Keratinocyte (primary cell): ENCODE results near the gene ZBTB7B. TPM values are rescaled to one million over a fixed set of nuclear protein-coding genes. Genes with fewer than 3 reads are reported as not detected.

Source experiments
- DNase-seq: peaks from one replicate; pipeline ENCODE4 v3.0.0-alpha.2; 2011; ENCODE audit warnings: low read depth, missing footprints, low spot score
- FAIRE-seq: peaks from 2 replicates; lab custom pipeline; 2011; peaks lifted over from hg19 to GRCh38; lab: Jason Lieb, UNC
- H2AFZ ChIP-seq: 2 replicates; pipeline ENCODE4 v1.6.0; 2012; ENCODE audit warnings: low read length, control low read depth, inconsistent platforms; ENCODE audit not compliant: control insufficient read depth
- H3K27ac ChIP-seq: 2 replicates; pipeline ENCODE4 v1.5.1; 2011; ENCODE audit warnings: low read length; ENCODE audit not compliant: control insufficient read depth, insufficient read depth
- H3K27me3 ChIP-seq: 3 replicates; pipeline ENCODE4 v1.6.0; 2011; ENCODE audit warnings: low read length; ENCODE audit not compliant: control insufficient read depth, insufficient read depth; ENCODE audit errors: extremely low read depth
- H3K36me3 ChIP-seq, 2 experiments: 2 replicates in 1 of 2; 3 replicates in 1 of 2; pipeline ENCODE4 v1.5.1; 2011; ENCODE audit warnings: low read length in 2 of 2, mild to moderate bottlenecking in 1 of 2; ENCODE audit not compliant: control insufficient read depth in 2 of 2, insufficient read depth in 2 of 2; ENCODE audit errors: extremely low read depth in 1 of 2
- H3K4me1 ChIP-seq: 3 replicates; pipeline ENCODE4 v1.5.1; 2011; ENCODE audit warnings: low read length; ENCODE audit not compliant: control insufficient read depth, insufficient read depth; ENCODE audit errors: extremely low read depth
- H3K4me2 ChIP-seq: 3 replicates; pipeline ENCODE4 v1.6.0; 2011; ENCODE audit warnings: low read depth, low read length; ENCODE audit not compliant: control insufficient read depth, insufficient read depth; ENCODE audit errors: extremely low read depth
- H3K4me3 ChIP-seq, 3 experiments: fragments of 200-600 bp in 1 of 3; sonication (generic) in 1 of 3; 2 replicates in 2 of 3; 3 replicates in 1 of 3; pipeline ENCODE4 v1.5.1; 2011 to 2016; ENCODE audit warnings: low read length in 3 of 3, mild to moderate bottlenecking in 3 of 3, control low read depth in 2 of 3, inconsistent platforms in 1 of 3, low read depth in 1 of 3, mixed read lengths in 1 of 3, mixed run types in 1 of 3, moderate library complexity in 1 of 3; ENCODE audit not compliant: control insufficient read depth in 2 of 3, insufficient read depth in 2 of 3; ENCODE audit errors: extremely low read depth in 1 of 3
- H3K79me2 ChIP-seq: 2 replicates; pipeline ENCODE4 v1.6.0; 2012; ENCODE audit warnings: low read length; ENCODE audit not compliant: control insufficient read depth, insufficient read depth
- H3K9ac ChIP-seq: 3 replicates; pipeline ENCODE4 v1.6.0; 2011; ENCODE audit warnings: low read length; ENCODE audit not compliant: control insufficient read depth, insufficient read depth; ENCODE audit errors: extremely low read depth
- H3K9me1 ChIP-seq: 3 replicates; pipeline ENCODE4 v1.6.0; 2011; ENCODE audit warnings: low read length; ENCODE audit not compliant: control insufficient read depth, insufficient read depth; ENCODE audit errors: extremely low read depth
- H3K9me3 ChIP-seq: 2 replicates; pipeline ENCODE4 v1.5.1; 2012; ENCODE audit warnings: low read depth, low read length; ENCODE audit not compliant: control insufficient read depth
- H4K20me1 ChIP-seq: 3 replicates; pipeline ENCODE4 v1.6.0; 2011; ENCODE audit warnings: low read length; ENCODE audit not compliant: control insufficient read depth, insufficient read depth; ENCODE audit errors: extremely low read depth
- EZH2 ChIP-seq: IDR thresholded peaks from one replicate; pipeline ENCODE4 v1.6.1; 2012; ENCODE audit warnings: inconsistent platforms, mild to moderate bottlenecking, low read length, moderate library complexity
- dilution Hi-C: fragments of 300-500 bp; cut with MboI; formaldehyde crosslinking; loops from one replicate; pipeline ENCODE4 v1.7.0; 2020; ENCODE audit warnings: low sequenced_read_pairs; ENCODE audit not compliant: extremely low pct_ligation_motif_present
- polyA plus RNA-seq, 5 experiments: library from polyadenylated mRNA; depleted of rRNA in 3 of 5; stranded (reverse) in 3 of 5; stranded (forward) in 1 of 5; unstranded in 1 of 5; fragments of >200 nt; gene quantifications; 1 replicate in 1 of 5; 2 replicates in 3 of 5; 3 replicates in 1 of 5; pipeline versions ENCODE4 v1.2.1 to v1.2.3, GENCODE V29; 2011 to 2012; ENCODE audit warnings: missing spikeins in 2 of 5, low read depth in 1 of 5, low replicate concordance in 1 of 5
- TF ChIP-seq, protein P1 (sequence below), 3 experiments: IDR thresholded peaks in 1 of 3; conservative IDR thresholded peaks in 1 of 3; optimal IDR thresholded peaks in 1 of 3; 2 replicates in 2 of 3; 3 replicates in 1 of 3; pipeline versions ENCODE3 to v1.5.1; 2011; ENCODE audit warnings: low read length in 3 of 3, mild to moderate bottlenecking in 3 of 3, moderate library complexity in 2 of 3, control low read depth in 1 of 3, inconsistent platforms in 1 of 3; ENCODE audit not compliant: insufficient read depth in 2 of 3; ENCODE audit errors: extremely low read depth in 1 of 3

The ZBTB7B gene
- polyA plus RNA-seq, 1 donor (not counting 4 experiments of a cell fraction or from before 2014, with no cell fraction given), result 20.9 TPM

DNA sequence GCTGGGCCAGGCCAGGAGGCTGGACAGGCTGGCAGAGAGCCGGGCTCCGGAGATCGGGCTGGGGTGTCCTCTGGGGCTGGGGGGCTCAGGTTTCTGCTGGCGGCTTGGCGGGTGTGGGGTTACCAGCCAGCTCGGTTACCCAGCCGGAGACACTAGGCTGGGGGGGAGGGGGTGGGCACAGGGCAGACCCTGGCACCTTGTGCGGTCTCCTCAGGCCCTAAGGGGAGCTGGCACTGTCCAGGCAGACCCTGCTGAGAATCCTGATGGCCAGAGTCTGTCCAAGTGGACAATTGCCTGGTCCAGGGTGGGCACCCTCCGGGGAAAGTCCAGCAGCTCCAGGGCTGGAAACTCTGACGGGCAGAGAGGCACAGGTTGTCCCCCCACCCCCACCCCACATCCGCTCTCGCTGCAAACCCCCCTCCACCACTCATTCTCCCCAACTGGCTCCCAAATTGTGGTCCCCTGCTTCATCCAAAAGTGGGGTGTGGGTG lies 6.7 kb downstream of the ZBTB7B start:
- no peaks in the 10 kb centered on the region for H3K27me3 ChIP-seq
- peak overlapping the region; percentile 66 for H3K4me2 ChIP-seq
- dilution Hi-C loops, result no loop called here
- TF ChIP-seq, protein P1, sequence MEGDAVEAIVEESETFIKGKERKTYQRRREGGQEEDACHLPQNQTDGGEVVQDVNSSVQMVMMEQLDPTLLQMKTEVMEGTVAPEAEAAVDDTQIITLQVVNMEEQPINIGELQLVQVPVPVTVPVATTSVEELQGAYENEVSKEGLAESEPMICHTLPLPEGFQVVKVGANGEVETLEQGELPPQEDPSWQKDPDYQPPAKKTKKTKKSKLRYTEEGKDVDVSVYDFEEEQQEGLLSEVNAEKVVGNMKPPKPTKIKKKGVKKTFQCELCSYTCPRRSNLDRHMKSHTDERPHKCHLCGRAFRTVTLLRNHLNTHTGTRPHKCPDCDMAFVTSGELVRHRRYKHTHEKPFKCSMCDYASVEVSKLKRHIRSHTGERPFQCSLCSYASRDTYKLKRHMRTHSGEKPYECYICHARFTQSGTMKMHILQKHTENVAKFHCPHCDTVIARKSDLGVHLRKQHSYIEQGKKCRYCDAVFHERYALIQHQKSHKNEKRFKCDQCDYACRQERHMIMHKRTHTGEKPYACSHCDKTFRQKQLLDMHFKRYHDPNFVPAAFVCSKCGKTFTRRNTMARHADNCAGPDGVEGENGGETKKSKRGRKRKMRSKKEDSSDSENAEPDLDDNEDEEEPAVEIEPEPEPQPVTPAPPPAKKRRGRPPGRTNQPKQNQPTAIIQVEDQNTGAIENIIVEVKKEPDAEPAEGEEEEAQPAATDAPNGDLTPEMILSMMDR (optimal IDR thresholded peaks at IDR 0.05 in 1 of 3, IDR thresholded peaks at IDR 0.05 in 1 of 3, conservative IDR thresholded peaks at IDR 0.05 in 1 of 3; ENCODE audit: extremely low read depth in 1 of 3, insufficient read depth in 2 of 3, low read length in 3 of 3), result no peak
- TF ChIP-seq EZH2, result no peak
- DNase-seq (no peak), FAIRE-seq (no peak)
- peaks cover 70% of the 10 kb centered on the region for H3K79me2 ChIP-seq
- peaks cover 10 to 42% of the 10 kb centered on the region in 2 experiments for H3K36me3 ChIP-seq
- no peak overlapping the region for H3K27ac ChIP-seq
- no peaks in the 10 kb centered on the region for H3K9me1 ChIP-seq
- H3K9me3 ChIP-seq, result no peaks in the 10 kb centered on the region
- H4K20me1 ChIP-seq, result peaks cover 6% of the 10 kb centered on the region
- H2AFZ ChIP-seq, result no peak overlapping the region
- H3K9ac ChIP-seq, result no peak overlapping the region
- H3K4me3 ChIP-seq, result peak overlapping the region in 2 of 3 experiments; percentile 37 to 38
- H3K4me1 ChIP-seq, result peaks cover 87% of the 10 kb centered on the region

DNA sequence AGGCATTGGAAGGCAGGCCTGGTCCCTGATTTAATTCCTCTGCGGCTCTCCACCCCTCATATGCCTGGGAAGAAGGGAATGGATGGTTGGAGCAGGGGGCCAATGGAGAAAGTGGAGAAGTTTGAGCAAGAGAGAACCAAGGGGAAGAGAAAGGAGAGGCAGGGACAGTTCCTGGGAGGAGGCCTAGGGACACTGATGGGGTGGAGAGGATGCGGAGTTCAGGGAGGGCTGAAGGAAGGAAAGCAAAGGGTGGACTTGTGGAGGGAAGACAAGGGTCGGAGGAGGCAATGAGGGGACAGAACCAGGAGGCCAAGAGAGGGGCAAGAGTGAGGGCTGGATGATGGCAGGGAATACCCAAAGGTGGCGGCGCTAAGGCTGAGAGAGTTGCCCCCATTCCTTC lies 7.1 kb downstream of the ZBTB7B start:
- peaks cover 14 to 47% of the 10 kb centered on the region in 2 experiments for H3K36me3 ChIP-seq
- H4K20me1 ChIP-seq, result peaks cover 6% of the 10 kb centered on the region
- TF ChIP-seq, protein P1 (optimal IDR thresholded peaks at IDR 0.05 in 1 of 3, IDR thresholded peaks at IDR 0.05 in 1 of 3, conservative IDR thresholded peaks at IDR 0.05 in 1 of 3; ENCODE audit: extremely low read depth in 1 of 3, insufficient read depth in 2 of 3, low read length in 3 of 3), result no peak
- TF ChIP-seq EZH2, result no peak
- H3K79me2 ChIP-seq, result peaks cover 65% of the 10 kb centered on the region
- peak overlapping the region; percentile 45 for H3K4me2 ChIP-seq
- DNase-seq, result no peak
- H3K9me3 ChIP-seq, result no peaks in the 10 kb centered on the region
- H3K9me1 ChIP-seq, result no peaks in the 10 kb centered on the region
- peak overlapping the region; percentile 9 for H3K9ac ChIP-seq
- peak; percentile 17 for FAIRE-seq
- H2AFZ ChIP-seq, result no peak overlapping the region
- H3K27me3 ChIP-seq, result no peaks in the 10 kb centered on the region
- H3K4me1 ChIP-seq, result peaks cover 82% of the 10 kb centered on the region
- H3K27ac ChIP-seq, result no peak overlapping the region
- dilution Hi-C loops, result no loop called here
- H3K4me3 ChIP-seq, result peak overlapping the region in 1 of 3 experiments; percentile 37
